CD4-positive, alpha-beta T cell treated with Interleukin-15 for 4 hours (primary cell): ENCODE measurements around the gene ZNF543.
"Not testable (repeated sequence)": the region's sequence is repeated elsewhere in the genome, so short reads cannot be mapped to it uniquely, and the experiment has no call there.

Source experiments
- DNase-seq: peaks from one replicate; pipeline ENCODE4 v3.0.0-alpha.2; 2020; ENCODE audit warnings: low spot score

The ZNF543 gene

DNA sequence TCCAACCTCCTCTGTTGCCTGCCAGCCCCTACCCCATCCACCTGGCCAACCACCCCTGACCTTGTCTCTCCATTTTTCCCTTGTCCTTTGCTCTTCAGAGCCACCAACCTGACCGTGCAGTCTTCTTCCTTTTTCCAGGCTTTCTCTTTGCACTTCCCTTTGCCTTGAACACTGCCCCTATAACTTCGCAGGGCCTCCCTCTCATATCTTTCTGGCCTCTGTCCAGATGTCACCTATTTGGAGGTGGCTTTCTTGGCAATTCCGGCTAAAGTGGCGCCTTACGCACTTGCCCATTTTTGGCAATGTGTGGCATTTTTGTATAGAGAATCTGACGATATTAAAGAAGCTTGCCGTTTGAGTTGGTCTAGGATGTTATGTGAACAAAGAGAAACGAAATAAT, 844 bp downstream of the ZNF543 start:
- DNase-seq, result no peak

DNA sequence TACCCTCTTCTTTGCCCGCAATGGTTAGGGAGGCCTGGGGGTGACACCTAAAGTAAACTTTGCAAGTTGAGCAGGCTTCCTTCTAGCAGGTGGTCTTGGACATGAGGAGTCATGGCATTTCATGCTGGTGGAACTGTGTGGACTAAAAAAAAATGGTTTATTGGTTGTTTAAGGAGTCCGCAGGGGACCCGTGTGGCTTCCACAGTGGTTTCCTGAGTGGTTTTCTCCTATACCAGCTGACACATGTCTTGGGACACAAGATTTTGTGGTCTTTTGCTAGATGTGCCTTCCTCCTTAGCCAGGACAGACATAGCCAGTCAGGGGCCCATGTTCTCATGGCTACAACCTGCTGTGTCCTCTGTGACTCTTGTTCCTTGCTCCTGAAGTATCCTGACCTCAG, 1.5 kb downstream of the ZNF543 start:
- DNase-seq, result no peak

DNA sequence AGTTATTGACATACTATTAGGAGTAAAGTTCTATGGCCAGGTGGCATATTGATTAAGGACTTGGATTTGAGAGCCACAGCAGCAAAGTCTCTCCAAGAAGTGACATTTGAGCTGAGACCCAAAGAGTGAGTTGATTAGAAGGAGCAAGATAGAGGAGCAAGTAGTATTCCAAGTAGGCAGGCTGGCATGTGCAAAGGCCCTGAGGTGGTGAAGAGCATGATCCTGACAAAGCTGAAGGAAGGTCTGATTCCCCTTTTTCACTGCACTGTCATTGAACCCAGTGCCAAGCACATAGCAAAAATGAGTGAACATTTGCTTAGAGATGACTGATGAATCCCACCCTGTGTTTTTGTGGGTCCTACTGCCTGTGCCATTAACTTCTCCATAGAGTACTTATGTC, 4.7 kb downstream of the ZNF543 start:
- DNase-seq, result no peak

DNA sequence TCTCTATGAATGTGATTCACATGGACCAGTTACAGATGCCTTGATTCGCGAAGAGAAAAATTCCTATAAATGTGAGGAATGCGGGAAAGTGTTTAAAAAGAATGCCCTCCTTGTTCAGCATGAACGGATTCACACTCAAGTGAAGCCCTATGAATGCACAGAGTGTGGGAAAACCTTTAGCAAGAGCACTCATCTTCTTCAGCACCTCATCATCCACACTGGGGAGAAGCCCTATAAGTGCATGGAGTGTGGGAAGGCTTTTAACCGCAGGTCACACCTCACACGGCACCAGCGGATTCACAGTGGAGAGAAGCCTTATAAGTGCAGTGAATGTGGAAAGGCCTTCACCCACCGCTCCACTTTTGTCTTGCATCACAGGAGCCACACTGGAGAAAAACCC, 7.7 kb downstream of the ZNF543 start:
- no peak for DNase-seq

DNA sequence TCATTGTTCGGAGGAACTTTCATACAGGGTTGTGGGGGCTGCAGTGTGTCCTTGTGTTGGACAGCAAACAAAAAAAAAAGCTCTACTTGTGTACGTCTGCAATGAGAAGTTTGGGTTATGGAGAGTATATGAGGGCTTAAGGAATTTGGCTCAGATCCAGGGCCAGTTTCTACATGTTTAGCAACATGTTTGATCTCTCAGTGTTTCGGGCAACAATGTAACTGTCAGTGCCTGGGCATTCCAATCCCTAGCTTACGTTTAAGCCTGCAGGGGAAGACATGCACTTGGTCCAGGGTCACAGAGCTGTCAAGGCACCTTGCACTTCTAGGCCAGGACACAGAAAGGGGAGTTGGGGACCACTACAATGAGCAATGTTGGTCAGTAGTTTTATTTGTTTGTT, 13.9 kb downstream of the ZNF543 start:
- no peak for DNase-seq

DNA sequence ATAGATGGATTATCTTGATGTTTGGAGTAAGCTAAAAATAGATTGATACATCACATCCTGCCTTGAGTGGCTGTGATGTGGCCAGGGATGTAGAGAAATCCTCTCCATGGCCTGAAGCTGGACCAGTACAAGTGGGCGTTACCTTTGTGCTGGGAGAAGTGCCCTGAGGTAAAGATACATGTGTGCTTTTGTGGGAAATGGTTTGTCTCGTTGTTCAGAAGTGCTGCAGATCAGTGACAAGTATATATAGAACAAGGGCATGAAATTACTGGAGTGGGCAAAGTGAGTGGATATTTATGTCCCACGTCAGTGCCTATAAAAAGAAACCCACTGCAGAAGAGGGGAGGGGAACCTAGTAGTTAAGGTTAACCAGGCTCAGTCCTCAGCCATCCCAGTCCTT, 18.6 kb downstream of the ZNF543 start:
- DNase-seq, result no peak

DNA sequence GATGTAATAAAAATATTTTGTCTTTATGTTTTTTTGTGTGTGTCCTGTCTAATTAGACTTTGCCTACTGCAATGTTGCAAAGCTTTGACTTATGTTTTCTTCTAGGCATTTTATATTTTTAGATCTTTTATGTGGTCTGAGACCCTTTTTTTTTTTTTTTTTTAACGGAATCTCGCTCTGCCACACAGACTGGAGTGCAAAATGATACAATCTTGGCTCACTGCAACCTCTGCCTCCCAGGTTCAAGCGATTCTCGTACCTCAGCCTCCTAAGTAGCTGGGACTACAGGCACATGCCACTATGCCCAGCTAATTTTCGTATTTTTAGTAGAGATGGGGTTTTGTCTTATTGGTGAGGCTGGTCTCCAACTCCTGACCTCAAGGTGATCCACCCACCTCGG, 22.3 kb downstream of the ZNF543 start:
- DNase-seq, result no peak

DNA sequence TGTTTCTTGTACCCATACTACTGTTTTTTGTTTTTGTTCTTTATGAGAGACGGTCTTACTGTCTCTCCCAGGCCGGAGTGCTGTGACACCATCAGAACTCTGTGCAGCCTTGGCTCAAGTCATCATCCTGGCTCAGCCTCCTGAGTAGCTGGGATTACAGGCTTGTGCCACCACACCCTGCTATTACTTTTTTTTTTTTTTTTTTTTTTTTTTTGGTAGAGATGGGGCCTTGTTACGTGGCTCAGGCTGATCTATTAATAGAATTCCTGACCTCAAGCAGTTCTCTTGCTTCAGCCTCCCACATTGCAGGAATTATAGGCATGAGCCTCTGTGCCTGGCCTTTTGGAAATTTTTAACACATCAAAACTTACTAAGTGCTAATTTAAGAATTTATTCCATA, 27.9 kb downstream of the ZNF543 start:
- no peak for DNase-seq

DNA sequence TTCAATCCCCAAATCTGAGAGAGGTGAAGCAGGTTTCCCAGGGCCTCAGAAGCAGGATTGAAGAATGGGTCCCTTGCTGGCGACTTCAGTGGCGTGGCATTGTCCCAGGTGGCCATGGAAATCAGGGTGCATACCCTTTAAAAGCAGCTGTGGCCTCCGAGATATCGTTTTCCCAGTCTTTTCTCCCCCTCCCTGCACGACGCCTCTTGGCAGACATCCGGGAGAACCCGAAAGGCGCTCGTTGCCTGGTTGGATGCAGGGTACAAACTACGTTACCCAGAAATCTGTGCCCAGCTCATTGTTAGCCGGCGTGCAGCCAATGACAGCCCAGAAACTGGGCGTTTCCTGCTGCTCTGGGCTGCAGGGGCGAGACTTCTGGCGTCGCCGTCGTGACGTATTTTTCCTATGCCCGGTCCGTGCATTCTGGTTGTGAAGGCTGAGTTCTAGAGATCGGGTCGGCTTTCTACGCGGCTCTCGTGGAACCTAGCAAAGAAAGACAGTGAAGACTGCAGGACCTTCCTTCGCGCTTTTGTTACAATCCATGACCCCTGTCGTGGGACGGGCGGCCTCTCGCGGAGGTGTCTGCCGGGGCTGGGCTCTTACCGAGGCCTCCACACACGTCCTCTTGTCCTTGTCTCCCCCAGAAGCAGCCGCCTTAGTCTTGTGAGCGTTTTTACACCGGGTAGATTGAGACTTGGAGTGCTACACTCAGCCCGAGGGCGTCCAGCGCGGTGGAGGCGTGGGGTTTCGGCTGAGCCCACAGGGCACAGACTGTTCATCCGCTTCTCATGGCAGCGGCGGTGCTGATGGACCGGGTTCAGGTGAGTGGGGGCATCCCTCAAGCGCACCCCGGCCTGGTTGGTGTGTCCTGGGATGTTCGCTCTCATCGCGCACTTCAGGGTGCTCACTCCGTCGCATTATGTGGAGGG, 30.9 kb downstream of the ZNF543 start, which contains the start of gene ZNF304:
Gene ZNF304 (plus strand): TSS at position 395 of the 929 bp plus-strand sequence. CDS start 394 bp downstream, at position 789.
- DNase-seq, result peak; percentile 84

DNA sequence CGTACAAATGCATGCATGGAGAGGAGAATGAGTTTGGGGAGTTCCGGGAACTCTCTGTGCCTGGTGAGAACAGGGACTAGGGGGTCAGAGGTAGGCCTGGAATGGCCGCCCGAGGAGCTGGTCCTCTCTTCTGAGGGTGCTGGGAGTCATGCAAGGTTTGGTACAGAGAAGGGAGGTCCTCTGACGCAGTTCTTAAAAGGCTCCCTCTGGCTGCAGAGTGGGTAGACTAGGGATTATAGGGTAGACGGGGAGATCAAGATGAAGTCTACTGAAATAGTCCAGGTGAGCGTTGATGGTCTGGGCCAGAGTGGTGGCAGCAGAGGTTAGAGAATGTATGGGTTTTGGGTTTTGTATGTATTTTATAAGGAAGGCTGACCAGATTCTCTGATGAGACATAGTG, 31.6 kb downstream of the ZNF543 start:
- DNase-seq, result no peak

DNA sequence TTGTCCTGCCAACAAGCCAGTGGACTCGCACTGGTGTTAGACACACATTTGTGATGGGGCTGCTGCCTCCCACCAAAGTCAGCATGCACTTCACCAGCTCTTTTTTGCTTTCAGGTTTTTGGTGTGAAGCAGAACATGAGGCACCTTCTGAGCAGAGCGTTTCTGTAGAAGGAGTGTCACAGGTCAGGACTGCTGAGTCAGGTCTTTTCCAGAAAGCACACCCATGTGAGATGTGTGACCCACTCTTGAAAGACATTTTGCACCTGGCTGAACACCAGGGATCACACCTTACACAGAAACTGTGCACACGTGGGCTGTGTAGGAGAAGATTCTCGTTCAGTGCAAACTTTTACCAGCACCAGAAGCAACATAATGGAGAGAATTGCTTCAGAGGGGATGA, 35.6 kb downstream of the ZNF543 start:
- no peak for DNase-seq

DNA sequence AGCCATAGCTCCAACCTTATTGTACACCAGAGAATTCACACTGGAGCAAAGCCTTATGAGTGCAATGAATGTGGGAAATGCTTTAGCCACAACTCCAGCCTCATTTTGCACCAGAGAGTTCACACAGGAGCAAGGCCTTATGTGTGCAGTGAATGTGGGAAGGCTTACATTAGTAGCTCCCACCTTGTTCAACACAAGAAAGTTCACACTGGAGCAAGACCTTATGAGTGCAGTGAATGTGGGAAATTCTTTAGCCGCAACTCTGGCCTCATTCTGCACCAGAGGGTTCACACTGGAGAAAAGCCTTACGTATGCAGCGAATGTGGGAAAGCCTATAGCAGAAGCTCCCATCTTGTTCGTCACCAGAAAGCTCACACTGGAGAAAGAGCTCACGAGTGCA, 37.1 kb downstream of the ZNF543 start:
- no peak for DNase-seq

DNA sequence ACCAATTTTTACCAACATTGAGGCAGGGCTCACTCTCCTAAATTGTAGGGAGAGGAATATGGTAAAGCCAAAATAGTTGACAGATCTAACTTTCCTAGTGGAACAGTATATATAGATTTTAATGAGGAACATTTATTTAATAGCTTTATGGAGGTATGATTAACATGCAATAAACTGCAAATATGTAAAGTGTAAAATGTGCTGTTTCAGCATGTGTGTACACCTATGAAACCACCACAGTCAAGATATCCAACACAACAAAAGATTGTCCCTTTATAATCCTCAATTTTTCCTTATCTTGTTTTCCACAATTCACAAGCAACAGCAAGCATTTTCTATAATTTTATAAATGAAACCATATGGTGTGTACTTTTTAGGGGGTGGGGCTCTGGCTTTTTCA, 39.0 kb downstream of the ZNF543 start:
- no peak for DNase-seq

DNA sequence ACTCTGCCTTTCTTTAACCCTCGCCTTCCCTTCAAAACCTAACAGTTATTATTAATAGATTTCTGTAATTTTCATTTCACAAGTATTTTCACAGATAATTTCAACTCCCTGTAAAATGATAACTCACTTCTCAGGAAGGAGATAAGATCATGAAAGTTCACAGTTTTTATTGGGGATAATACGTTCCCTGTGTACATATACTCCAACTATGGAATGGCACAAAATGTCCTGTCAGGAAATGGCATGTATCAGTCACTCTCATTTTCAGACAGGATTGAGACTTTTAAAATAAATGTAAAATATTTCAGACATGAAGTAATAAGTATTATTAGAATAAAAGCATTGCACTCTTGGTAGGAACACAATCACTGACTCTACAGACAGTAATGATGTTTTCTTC, 42.1 kb downstream of the ZNF543 start:
- no peak for DNase-seq

DNA sequence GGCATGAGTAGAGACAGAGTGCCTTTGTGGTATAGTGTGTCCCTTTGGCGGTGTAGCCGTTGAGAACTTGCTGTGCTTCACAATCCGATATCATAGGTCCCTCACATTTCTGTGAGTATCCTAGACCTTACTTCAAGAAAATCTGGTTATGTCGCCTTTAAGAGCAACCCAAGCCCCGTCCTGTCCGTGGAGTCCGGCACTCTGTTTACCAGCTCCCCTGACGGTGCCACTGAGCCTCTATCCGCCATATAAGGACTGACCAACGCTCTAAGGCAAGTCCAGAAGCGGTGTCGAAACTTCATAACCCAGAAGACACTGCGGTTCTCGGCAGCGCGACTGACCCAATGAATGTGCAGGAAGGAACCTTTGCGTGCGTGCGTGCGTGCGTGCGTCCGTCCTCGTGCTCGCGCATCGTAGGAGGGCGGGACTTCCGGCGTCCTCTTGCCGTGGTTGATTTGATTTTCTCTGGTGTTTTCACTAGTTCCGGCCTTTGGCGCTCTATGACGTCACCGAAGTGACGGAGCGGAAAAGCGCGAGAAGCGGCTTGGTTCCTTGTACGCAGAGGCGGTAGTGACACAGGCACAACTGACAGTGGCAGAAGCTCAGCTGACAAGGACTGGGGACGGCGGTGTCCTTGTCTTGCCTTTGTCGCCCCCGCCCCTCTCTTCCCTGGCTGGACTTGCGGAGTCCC, 42.9 kb downstream of the ZNF543 start, which contains the start of the genes TRAPPC2B and ZNF547:
Gene TRAPPC2B (plus strand): TSS at position 555 of the 691 bp plus-strand sequence. CDS start 1,283 bp downstream, outside the sequence.
Gene ZNF547 (plus strand): TSS at position 555 of the 691 bp plus-strand sequence. CDS start 5,005 bp downstream, outside the sequence.
- peak; percentile 98 for DNase-seq

DNA sequence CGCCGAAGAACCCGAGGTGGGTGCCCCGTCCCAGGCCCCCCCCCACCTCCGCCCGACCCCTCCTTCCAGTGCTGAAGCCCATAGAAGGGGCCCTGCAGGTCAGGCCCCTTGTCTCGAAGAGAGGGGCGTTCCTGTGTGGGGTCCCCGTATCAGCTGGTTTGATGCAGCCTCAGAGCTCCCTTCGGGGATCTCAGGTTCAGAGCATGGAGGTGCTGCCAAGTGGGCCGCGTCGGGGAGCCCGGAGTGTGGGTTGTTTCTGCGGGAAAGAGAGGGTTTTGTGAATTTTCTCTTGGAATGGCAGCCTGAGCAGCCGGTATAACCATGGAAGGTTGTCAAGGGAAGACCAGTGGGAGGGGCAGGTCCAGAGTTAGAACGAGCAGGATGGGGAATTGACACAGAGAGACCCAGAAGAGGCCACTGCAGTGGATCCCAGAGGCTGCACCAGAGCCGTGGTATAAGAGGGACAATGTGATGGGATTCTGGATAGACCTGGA, 43.5 kb downstream of the ZNF543 start:
- DNase-seq, result no peak

DNA sequence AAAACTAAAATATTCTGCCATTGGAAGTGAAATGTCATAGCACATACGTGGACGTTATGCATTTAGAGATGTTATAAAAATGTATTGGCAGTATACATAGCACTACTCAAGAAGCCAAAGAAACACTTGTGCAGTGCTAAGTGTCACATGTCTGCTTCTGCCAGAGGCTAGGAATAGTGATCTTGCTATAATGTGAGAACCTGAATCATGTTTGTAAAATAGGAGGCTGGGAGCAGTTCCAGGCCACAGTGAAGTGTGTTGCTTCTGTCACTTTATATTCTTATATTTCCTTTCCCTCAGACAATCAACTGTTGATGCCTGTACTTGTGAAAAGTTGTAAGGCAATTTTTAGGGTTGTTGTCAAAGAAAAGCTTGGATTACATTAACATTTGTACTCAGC, 46.5 kb downstream of the ZNF543 start:
- no peak for DNase-seq

DNA sequence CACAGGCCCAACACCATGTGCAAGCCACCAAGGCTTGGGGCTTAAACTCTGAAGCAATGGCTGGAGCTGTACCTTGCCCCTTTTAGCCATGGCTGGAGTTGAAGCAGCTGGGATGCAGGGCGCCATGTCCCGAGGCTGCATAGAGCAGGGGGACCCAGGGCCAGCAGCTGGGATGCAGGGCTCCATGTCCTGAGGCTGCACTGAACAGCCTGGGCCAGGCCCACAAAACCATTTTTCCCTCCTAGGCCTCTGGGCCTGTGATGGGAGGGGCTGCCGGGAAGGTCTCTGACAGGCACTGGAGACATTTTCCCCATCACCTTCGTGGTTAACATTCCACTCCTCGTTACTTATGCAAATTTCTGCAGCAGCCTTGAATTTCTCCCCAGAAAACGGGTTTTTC, 53.9 kb downstream of the ZNF543 start:
- DNase-seq, result no peak

DNA sequence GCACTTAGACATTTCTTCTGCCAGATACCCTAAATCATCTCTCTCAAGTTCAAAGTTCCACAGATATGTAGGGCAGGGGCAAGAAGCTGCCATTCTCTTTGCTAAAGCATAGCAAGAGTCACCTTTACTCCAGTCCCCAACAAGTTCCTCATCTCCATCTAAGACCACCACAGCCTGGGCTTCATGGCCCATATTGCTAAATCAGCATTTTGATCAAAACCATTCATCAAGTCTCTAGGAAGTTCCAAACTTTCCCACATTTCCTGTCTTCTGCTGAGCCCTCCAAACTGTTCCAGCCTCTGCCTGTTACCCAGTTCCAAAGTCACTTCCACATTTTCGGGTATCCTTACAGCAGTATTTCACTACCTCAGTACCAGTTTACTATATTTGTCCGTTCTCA, 54.4 kb downstream of the ZNF543 start:
- not testable (repeated sequence) for DNase-seq

DNA sequence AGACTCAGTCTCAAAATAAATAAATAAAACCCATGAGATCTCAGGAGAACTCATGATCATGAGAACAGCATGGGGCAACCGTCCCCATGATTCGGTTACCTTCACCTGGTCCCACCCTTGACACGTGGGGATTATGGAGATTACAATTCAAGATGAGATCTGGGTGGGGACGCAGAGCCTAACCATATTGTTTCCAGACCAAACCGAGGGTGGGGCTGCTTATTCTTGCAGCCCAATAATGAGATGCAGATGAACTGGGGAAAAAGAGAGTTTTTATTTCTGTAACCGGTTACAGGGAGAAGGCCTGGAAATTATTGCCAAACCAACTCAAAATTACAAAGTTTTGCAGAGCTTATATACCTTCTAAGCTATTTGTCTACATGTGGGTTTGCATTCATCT, 55.9 kb downstream of the ZNF543 start:
- DNase-seq, result no peak

DNA sequence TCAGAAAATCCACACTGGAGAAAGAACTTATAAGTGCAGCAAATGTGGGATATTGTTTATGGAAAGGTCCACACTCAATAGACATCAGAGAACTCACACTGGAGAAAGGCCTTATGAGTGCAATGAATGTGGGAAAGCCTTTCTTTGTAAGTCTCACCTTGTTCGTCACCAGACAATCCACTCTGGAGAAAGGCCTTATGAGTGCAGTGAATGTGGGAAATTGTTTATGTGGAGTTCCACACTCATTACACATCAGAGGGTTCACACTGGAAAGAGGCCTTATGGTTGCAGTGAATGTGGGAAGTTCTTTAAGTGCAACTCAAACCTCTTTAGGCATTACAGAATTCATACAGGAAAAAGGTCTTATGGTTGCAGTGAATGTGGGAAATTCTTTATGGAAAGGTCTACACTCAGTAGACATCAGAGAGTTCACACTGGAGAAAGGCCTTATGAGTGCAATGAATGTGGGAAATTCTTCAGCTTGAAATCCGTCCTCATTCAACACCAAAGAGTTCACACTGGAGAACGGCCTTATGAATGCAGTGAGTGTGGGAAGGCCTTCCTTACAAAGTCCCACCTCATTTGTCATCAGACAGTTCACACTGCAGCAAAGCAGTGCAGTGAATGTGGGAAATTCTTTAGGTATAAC, 57.4 kb downstream of the ZNF543 start:
- no peak for DNase-seq
